ENCODE data around the gene PDE3B. TPM values are rescaled to one million over a fixed set of nuclear protein-coding genes. Genes with fewer than 3 reads are reported as not detected.

Gene PDE3B
- total RNA-seq, 1 donor from 2014 or later = 24.3 TPM

- no peaks in the 10 kb centered on the region for H3K9me3 Mint-ChIP-seq
- peaks cover 34% of the 10 kb centered on the region for H3K4me1 Mint-ChIP-seq
- peaks cover 6% of the 10 kb centered on the region for H3K36me3 Mint-ChIP-seq (ENCODE audit: low read depth)
- no peak for DNase-seq (ENCODE audit: low read depth, low spot score)
- H3K4me3 Mint-ChIP-seq = peak overlapping the region; percentile 96
- H3K27me3 Mint-ChIP-seq (ENCODE audit: low read depth) = peaks cover 2% of the 10 kb centered on the region
- no peak for TF ChIP-seq CTCF (conservative IDR thresholded peaks at IDR 0.05)
- no peak overlapping the region for H3K27ac Mint-ChIP-seq (ENCODE audit: unreplicated experiment)
These were observed 2.6 kb downstream of the PDE3B start for GRCh38 chr11:14645985-14646900.

GRCh38 chr11:14650064-14650463 is 6.5 kb downstream of the PDE3B start:
- peaks cover 2% of the 10 kb centered on the region for H3K27me3 Mint-ChIP-seq (ENCODE audit: low read depth)
- no peak for TF ChIP-seq CTCF (conservative IDR thresholded peaks at IDR 0.05)
- no peaks in the 10 kb centered on the region for H3K9me3 Mint-ChIP-seq
- peaks cover 8% of the 10 kb centered on the region for H3K36me3 Mint-ChIP-seq (ENCODE audit: low read depth)
- H3K4me1 Mint-ChIP-seq = peaks cover 22% of the 10 kb centered on the region
- H3K27ac Mint-ChIP-seq (ENCODE audit: unreplicated experiment) = no peak overlapping the region
- DNase-seq (ENCODE audit: low read depth, low spot score) = no peak
- H3K4me3 Mint-ChIP-seq = no peak overlapping the region

GRCh38 chr11:14653090-14653489 is 9.5 kb downstream of the PDE3B start:
- no peak overlapping the region for H3K4me3 Mint-ChIP-seq

GRCh38 chr11:14655435-14655834 is 11.8 kb downstream of the PDE3B start:
- Mint-ChIP-seq H3K4me1 (no peaks in the 10 kb centered on the region), H3K27me3 (ENCODE audit: low read depth) (no peaks in the 10 kb centered on the region), H3K9me3 (no peaks in the 10 kb centered on the region), H3K27ac (ENCODE audit: unreplicated experiment) (no peak overlapping the region), H3K4me3 (no peak overlapping the region), H3K36me3 (ENCODE audit: low read depth) (peaks cover 19% of the 10 kb centered on the region)
- TF ChIP-seq CTCF (conservative IDR thresholded peaks at IDR 0.05) = no peak
- no peak for DNase-seq (ENCODE audit: low read depth, low spot score)

More at GRCh38 chr11:14653090-14653489, 9.5 kb downstream of the PDE3B start:
- no peak overlapping the region for H3K27ac Mint-ChIP-seq (ENCODE audit: unreplicated experiment)
- H3K9me3 Mint-ChIP-seq = no peaks in the 10 kb centered on the region
- H3K36me3 Mint-ChIP-seq (ENCODE audit: low read depth) = peaks cover 12% of the 10 kb centered on the region
- no peaks in the 10 kb centered on the region for H3K27me3 Mint-ChIP-seq (ENCODE audit: low read depth)
- no peak for DNase-seq (ENCODE audit: low read depth, low spot score)
- TF ChIP-seq CTCF (conservative IDR thresholded peaks at IDR 0.05) = no peak
- H3K4me1 Mint-ChIP-seq = peaks cover 4% of the 10 kb centered on the region

GRCh38 chr11:14656536-14657457 is 13.2 kb downstream of the PDE3B start:
- Mint-ChIP-seq H3K36me3 (ENCODE audit: low read depth) (peaks cover 23% of the 10 kb centered on the region), H3K4me3 (no peak overlapping the region), H3K4me1 (no peaks in the 10 kb centered on the region), H3K27ac (ENCODE audit: unreplicated experiment) (no peak overlapping the region), H3K9me3 (peaks cover 3% of the 10 kb centered on the region), H3K27me3 (ENCODE audit: low read depth) (no peaks in the 10 kb centered on the region)
- DNase-seq (ENCODE audit: low read depth, low spot score) = no peak
- no peak for TF ChIP-seq CTCF (conservative IDR thresholded peaks at IDR 0.05)
